ENCODE data around the gene EIF2B5.

EIF2B5 gene

DNA sequence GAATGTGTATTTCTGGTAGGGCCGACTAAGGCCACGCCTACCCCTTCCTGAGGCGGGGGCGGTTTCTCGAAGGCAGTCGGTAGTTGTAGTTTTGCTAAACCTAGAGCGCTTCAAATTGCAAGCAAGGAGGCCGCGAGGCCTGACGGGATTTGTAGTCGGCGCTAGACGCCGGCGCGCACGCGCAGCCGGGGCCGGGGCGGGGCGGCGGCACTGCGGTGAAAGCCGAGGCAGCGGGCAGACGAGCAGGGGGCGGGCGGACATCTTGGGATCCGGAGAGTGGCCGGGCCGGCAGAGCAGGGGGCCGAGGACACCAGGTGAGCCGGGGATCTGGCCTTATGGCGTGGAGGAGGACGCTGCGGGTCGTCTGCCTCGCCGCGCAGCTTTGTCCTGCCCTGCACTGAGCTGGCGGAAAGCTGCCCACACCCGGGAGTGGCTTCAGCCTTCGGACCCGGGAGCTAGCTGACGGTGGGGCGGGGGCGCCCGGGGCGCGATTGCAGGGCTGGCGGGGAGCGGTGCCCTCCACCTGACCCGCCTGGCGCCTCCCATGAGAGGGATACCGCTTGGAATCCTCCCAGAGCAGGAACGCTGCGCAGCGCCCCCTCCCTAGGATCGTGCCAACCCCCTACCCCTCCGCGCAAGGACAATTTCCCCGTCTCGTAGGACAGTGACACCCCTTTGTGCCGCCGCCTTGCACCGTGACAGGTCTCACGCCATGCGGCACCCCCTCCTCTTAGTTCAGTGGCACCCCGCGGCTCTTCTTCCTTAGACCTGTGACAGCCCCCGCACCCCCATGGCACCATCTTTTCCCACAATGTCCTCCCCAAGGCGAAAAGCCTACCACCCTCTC is 39.7 kb downstream of the EIF2B5 start, which contains the start of gene AP2M1:
Gene AP2M1 (plus strand): TSS at position 210 of the 847 bp plus-strand sequence. CDS start 2,139 bp downstream, outside the sequence.
- peak; percentile 99 for DNase-seq

DNA sequence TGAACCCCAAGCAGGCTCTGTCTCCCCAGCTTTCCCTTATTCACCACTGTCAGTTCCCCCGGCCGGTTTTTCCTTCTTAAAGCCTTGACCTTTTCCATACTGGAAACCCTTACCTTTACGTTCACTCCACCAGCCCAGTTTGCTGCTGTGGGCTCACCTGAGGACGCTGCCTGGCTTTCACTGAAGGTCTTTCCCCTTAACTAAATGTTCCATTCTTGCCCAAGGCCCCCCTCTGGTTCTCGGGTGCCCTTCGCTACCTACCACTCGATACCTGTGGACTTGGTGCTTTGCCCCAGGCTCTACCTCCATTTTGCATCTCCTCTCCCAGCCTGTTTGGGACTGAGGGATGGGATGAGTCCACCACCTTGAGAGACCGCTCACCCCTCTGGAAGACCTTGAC is 40.3 kb downstream of the EIF2B5 start:
- DNase-seq, result no peak

- DNase-seq, result peak; percentile 39
Observed at GRCh38 chr3:184175981-184176376, 40.8 kb downstream of the EIF2B5 start.

DNA sequence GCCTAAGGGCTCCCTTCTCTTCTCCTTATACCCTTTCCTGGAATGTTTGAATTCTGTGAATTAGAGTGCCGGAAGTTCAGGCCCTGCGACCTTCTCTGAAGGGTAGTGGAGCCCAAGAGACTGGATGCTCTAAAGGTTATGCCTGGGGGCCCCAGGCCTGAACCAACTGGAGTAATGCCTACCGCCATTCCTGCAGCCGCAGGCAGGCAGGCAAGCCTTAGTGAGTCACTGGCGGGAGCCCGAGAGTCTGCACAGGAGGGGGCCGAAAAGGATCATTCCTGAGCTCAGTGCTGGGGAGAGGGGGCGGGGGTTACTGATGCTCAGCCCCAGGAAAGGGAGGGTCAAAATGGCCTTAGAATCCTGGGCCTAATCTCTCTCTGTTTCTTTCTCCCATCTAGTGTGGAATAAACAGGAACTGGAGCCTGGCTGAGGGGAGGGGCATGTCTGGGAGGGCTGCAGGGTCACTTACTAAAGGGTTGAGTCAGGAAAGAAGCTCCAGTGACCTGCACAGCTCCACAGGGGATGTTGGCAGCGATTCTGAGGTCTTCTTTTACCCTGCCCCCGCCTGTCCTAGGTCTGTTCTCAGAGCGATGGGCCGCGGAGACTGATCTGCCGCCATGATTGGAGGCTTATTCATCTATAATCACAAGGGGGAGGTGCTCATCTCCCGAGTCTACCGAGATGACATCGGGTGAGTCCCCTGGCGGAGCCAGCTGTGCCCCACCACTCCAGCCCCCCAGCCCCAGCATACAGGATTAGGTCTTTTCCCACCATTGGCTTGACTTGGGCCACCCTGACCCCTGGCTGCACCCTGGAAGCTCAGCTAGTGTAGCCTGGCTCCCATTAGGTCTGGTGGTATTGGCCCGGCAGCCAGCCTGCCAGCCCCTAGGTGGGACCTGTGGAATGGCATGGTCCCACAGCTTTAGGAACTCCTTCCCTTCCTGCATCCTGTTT is 41.5 kb downstream of the EIF2B5 start:
- peak; percentile 97 for DNase-seq

GRCh38 chr3:184177331-184177731 is 42.2 kb downstream of the EIF2B5 start:
- peak; percentile 63 for DNase-seq

- DNase-seq, result no peak
Observed at GRCh38 chr3:184177767-184178306, 42.7 kb downstream of the EIF2B5 start.

DNA sequence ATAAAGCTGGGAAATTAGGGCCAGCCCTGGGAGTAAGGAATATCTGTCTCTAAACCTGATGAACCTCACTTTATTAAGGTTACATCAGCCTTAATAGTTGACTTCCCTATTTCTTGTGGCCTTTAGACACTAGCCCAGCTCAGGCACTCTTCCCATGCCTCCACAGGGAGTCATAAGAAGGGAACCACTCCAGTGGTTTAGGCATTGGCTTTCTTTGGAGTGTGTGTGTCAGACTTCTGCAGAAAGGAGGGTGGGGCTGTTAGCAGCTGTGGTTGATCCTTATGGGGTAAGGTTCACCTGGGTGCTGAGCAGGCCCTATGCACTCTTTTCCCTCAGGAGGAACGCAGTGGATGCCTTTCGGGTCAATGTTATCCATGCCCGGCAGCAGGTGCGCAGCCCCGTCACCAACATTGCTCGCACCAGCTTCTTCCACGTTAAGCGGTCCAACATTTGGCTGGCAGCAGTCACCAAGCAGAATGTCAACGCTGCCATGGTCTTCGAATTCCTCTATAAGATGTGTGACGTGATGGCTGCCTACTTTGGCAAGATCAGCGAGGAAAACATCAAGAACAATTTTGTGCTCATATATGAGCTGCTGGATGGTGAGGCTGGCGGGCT is 43.5 kb downstream of the EIF2B5 start:
- no peak for DNase-seq

GRCh38 chr3:184180165-184180564 is 45.0 kb downstream of the EIF2B5 start:
- DNase-seq, result peak; percentile 12

DNA sequence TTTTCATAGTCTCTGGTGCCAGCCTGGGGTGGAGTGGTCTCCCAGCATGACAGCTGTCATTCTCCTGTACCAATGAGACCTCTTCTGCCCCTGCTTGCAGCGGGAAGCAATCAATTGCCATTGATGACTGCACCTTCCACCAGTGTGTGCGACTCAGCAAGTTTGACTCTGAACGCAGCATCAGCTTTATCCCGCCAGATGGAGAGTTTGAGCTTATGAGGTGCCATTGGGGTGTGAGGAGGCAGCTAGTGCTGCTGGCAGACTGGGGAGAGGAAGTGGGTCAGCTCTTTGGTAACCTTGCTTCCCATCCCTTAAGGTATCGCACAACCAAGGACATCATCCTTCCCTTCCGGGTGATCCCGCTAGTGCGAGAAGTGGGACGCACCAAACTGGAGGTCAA is 46.4 kb downstream of the EIF2B5 start:
- no peak for DNase-seq

GRCh38 chr3:184183679-184184078 is 48.5 kb downstream of the EIF2B5 start:
- no peak for DNase-seq

DNA sequence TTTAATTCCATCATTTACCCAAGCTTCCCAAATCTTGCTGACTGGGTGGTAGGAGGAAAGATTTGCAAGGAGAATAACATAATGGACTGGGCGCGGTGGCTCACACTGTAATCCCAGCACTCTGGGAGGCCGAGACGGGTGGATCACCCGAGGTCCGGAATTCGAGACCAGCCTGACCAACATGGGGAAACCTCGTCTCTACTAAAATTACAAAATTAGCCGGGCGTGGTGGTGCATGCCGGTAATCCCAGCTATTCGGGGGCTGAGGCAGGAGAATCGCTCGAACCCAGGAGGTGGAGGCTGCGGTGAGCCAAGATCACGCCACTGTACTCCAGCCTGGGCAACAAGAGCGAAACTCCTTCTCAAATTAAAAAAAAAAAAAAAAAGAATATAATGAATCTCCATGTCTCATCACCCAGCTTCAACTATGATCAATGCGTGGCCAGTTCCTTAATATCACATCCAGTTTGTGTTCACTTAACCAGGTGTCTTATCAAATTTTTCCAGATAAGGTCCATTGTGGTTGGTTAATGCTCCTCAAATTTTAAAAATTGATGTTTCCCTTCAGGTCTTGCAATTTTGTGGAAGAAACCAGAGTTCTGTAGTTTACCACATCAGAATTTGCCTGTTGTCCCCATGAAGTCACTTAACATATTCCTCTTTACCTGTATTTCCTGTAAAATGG is 49.5 kb downstream of the EIF2B5 start:
- DNase-seq, result no peak

- peak; percentile 98 for DNase-seq
Observed at GRCh38 chr3:184185461-184186183, 50.5 kb downstream of the EIF2B5 start.

DNA sequence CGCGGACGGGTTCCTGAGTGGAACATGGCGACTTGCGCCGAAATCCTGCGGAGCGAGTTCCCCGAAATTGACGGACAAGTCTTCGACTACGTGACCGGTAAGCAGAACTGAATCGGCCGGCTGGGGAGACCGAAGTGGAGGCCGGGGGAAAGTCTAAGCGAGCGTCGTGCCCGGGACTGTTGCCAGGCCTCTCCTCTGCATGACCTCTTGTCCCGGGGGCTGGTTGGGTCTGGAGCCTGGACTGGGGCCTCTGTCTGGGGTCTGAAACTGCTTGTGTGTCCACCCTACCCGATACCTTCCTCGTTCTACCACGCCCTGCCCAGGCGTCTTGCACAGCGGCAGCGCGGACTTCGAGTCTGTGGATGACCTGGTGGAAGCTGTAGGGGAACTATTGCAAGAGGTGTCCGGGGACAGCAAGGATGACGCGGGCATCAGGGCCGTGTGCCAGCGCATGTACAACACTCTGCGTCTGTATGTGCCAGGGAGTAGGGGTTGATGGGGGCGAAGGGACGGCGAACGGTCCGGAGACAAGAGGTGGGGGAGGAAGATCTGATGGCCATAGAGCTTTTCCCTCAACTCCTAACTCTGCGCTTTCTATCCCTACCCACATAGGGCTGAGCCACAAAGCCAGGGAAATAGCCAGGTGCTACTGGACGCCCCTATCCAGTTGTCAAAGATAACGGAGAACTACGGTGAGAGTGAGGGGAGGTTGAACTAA is 51.2 kb downstream of the EIF2B5 start, which contains the start of gene ABCF3:
Gene ABCF3 (plus strand): TSS at position 16 of the 718 bp plus-strand sequence. CDS start 9 bp downstream, at position 25.
- DNase-seq, result no peak

DNA sequence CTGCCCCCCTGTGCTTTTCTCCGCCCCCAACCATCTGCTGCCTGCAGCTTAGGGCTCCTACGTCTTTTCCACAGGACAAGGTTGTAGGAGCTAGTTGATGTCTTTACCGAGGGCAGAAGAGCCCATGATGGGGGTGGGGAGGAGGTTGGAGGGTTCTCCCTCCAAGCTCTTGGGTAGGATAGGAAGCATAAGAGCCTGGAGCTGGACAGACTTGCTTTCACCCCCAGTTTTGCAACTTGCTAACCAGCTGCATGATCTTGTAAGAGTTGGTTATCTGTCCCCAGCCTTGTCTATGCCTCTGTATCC is 51.7 kb downstream of the EIF2B5 start:
- DNase-seq, result no peak

GRCh38 chr3:184188080-184188479 is 52.9 kb downstream of the EIF2B5 start:
- no peak for DNase-seq

- no peak for DNase-seq
Observed at GRCh38 chr3:184189421-184189820, 54.3 kb downstream of the EIF2B5 start.

DNA sequence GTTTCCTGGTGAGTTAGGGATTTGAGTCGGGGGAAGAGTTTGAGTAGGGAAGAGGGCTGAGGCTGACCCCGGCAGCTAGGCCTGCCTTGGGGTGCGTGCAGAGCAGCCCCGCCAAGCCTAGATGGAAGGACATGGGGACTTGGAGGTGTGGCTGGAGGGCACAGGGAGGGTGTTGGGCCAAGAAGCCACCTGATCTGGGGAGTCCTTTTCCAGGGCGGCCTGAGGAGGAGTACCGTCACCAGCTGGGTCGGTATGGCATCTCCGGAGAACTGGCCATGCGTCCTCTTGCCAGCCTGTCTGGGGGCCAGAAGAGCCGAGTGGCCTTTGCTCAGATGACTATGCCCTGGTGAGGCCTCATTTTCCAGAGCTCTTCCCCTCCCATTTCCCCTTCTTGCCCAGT is 57.7 kb downstream of the EIF2B5 start:
- no peak for DNase-seq

GRCh38 chr3:184193991-184194539 is 58.9 kb downstream of the EIF2B5 start:
- DNase-seq, result no peak

Data from fibroblast of skin of right quadriceps (primary cell).